ENCODE data around the gene PSMD7. TPM values are rescaled to one million over a fixed set of nuclear protein-coding genes. Genes with fewer than 3 reads are reported as not detected.

Gene PSMD7
- total and polyA plus RNA-seq, 2 donors (not counting 3 experiments of a cell fraction or from before 2014, with no cell fraction given): 89.8 to 119 TPM

- POLR2A ChIA-PET: no interaction called here
Measured at GRCh38 chr16:74283716-74284115, 12.9 kb upstream of the PSMD7 start.

More at GRCh38 chr16:74283716-74284115, 12.9 kb upstream of the PSMD7 start:
- Histone ChIP-seq H2AFZ (ENCODE audit: low read depth, low read length) (no peak overlapping the region), H3K36me3 (ENCODE audit: control insufficient read depth in 2 of 2, extremely low read depth in 1 of 2, insufficient read depth in 2 of 2, low read length in 2 of 2) (no peaks in the 10 kb centered on the region), H3K27ac (ENCODE audit: insufficient read depth, low read depth, low read length) (no peak overlapping the region), H3K79me2 (ENCODE audit: control insufficient read depth, insufficient read depth, low read length) (no peaks in the 10 kb centered on the region), H3K4me3 (replicated peaks in 1 of 3; ENCODE audit: insufficient read depth in 1 of 3, low read depth in 1 of 3, low read length in 3 of 3) (no peak overlapping the region), H3K9ac (replicated peaks; ENCODE audit: extremely low read depth, insufficient read depth, low read length) (no peak overlapping the region), H3K9me1 (replicated peaks; ENCODE audit: control insufficient read depth, extremely low read depth, insufficient read depth, low read length) (no peaks in the 10 kb centered on the region), H4K20me1 (replicated peaks; ENCODE audit: control insufficient read depth, extremely low read depth, insufficient read depth, low read length) (no peaks in the 10 kb centered on the region), H3K4me2 (ENCODE audit: insufficient read depth, low read length) (no peak overlapping the region), H3K4me1 (ENCODE audit: control insufficient read depth, extremely low read depth, insufficient read depth, low read length) (no peaks in the 10 kb centered on the region), H3K27me3 (ENCODE audit: control insufficient read depth in 2 of 2, insufficient read depth in 2 of 2, low read length in 2 of 2) (no peaks in the 10 kb centered on the region), H3K9me3 (replicated peaks; ENCODE audit: control insufficient read depth, insufficient read depth, low read length) (no peaks in the 10 kb centered on the region)
- CTCF ChIA-PET: interaction anchor here (1.5 kb wide), 1 partner anchor 9 kb away, joined by 8 read pairs; no protein-coding TSS in a partner anchor
- DNase-seq (ENCODE audit: low read depth, low spot score) (no peak), FAIRE-seq (no peak)
- dilution Hi-C loops (cut with MboI; ENCODE audit: extremely low pct_ligation_motif_present, low sequenced_read_pairs) (no loop called here), intact Hi-C loops (cut with micrococcal nuclease) (no loop called here)
- no TSS peak for BruUV-seq (replicated peaks)
- TF ChIP-seq POLR2AphosphoS5 (IDR thresholded peaks at IDR 0.05; ENCODE audit: insufficient read depth, low read depth, low read length) (no peak), CTCF (IDR thresholded peaks at IDR 0.05; ENCODE audit: extremely low read depth in 1 of 2, insufficient read depth in 1 of 2, low read depth in 1 of 2, low read length in 2 of 2) (no peak), EZH2 (IDR thresholded peaks at IDR 0.05; ENCODE audit: borderline replicate concordance, low read depth, low read length, severe bottlenecking) (no peak), JUN (IDR thresholded peaks at IDR 0.05; ENCODE audit: borderline replicate concordance, insufficient read depth, insufficient read length, low read depth) (no peak), GATA2 (IDR thresholded peaks at IDR 0.05; ENCODE audit: insufficient read depth, insufficient read length, low read depth, low read length) (no peak), FOS (IDR thresholded peaks at IDR 0.05; ENCODE audit: borderline replicate concordance, insufficient read depth, low read length) (no peak), POLR2A (IDR thresholded peaks at IDR 0.05; ENCODE audit: low read depth, low read length) (no peak), MAX (IDR thresholded peaks at IDR 0.05; ENCODE audit: insufficient read depth, insufficient read length) (no peak), MYC (IDR thresholded peaks at IDR 0.05; ENCODE audit: low read depth, low read length) (no peak)

Data from endothelial cell of umbilical vein (primary cell).